HS-5 (cell line): Measurements from ENCODE around the gene MLST8.
A peak's percentile ranks its signal among the peaks of the same experiment; 100 is the strongest.

Source experiments
- DNase-seq: peaks from one replicate; pipeline ENCODE4 v3.0.0-alpha.2; 2012; ENCODE audit warnings: low read depth

MLST8 gene

GRCh38 chr16:2209258-2210008 is 4.2 kb downstream of the MLST8 start:
- DNase-seq: no peak

- no peak for DNase-seq
Measured at GRCh38 chr16:2210009-2210332, 4.7 kb downstream of the MLST8 start.

- no peak for DNase-seq
Measured at GRCh38 chr16:2210386-2211365, 5.4 kb downstream of the MLST8 start, which contains the start of gene BRICD5. Gene BRICD5, minus strand, starts transcription at chr16:2210863. Its CDS starts 30 bp downstream, at chr16:2210833.

GRCh38 chr16:2211923-2212347 is 6.7 kb downstream of the MLST8 start:
- DNase-seq: no peak

GRCh38 chr16:2212362-2213324 is 7.4 kb downstream of the MLST8 start:
- DNase-seq: no peak

GRCh38 chr16:2213817-2214718 is 8.8 kb downstream of the MLST8 start:
- no peak for DNase-seq

- no peak for DNase-seq
Measured at GRCh38 chr16:2214719-2214968, 9.4 kb downstream of the MLST8 start, which contains the start of gene PGP. Gene PGP, minus strand, starts transcription at chr16:2214840. Its CDS starts 63 bp downstream, at chr16:2214777.

- DNase-seq: no peak
Measured at GRCh38 chr16:2216330-2216729, 11.1 kb downstream of the MLST8 start.

- peak; percentile 93 for DNase-seq
Measured at GRCh38 chr16:2223221-2223941, 18.1 kb downstream of the MLST8 start, which contains the start of gene E4F1. Gene E4F1, plus strand, starts transcription at chr16:2223591. Its CDS starts 23 bp downstream, at chr16:2223614.

- DNase-seq: no peak
Measured at GRCh38 chr16:2223942-2224486, 18.8 kb downstream of the MLST8 start.

GRCh38 chr16:2226245-2226793 is 21.1 kb downstream of the MLST8 start:
- DNase-seq: no peak

GRCh38 chr16:2226918-2227317 is 21.7 kb downstream of the MLST8 start:
- DNase-seq: no peak

GRCh38 chr16:2228161-2228824 is 23.0 kb downstream of the MLST8 start:
- DNase-seq: no peak

GRCh38 chr16:2229091-2229490 is 23.8 kb downstream of the MLST8 start:
- DNase-seq: no peak

GRCh38 chr16:2229632-2230250 is 24.5 kb downstream of the MLST8 start:
- DNase-seq: no peak

GRCh38 chr16:2230376-2230775 is 25.1 kb downstream of the MLST8 start:
- DNase-seq: no peak

GRCh38 chr16:2231016-2231931 is 26.0 kb downstream of the MLST8 start:
- no peak for DNase-seq
